ENCODE data around the gene ASB7. TPM values are rescaled to one million over a fixed set of nuclear protein-coding genes. Genes with fewer than 3 reads are reported as not detected.

Gene ASB7
- total RNA-seq, 1 experiment from 2014 or later: 12.9 TPM

GRCh38 chr15:100680726-100681125, 78.3 kb downstream of the ASB7 start (continued):
- TF ChIP-seq E2F1 (CRISPR knock-in tag; IDR thresholded peaks at IDR 0.05): no peak
- TF ChIP-seq ERG (CRISPR knock-in tag; IDR thresholded peaks at IDR 0.05): no peak

- DNase-seq (ENCODE audit: low spot score): no peak
Observed at GRCh38 chr15:100681335-100681746, 79.0 kb downstream of the ASB7 start.

GRCh38 chr15:100682468-100682867, 80.1 kb downstream of the ASB7 start:
- Mint-ChIP-seq H3K4me1 (peaks cover under 1% of the 10 kb centered on the region; the same call in 1 of the 2 replicates), H3K27ac (no peak overlapping the region), H3K4me3 (no peak overlapping the region), H3K9me3 (peaks cover 42% of the 10 kb centered on the region), H3K36me3 (peaks cover 24% of the 10 kb centered on the region), H3K27me3 (ENCODE audit: low read depth) (peaks cover 4% of the 10 kb centered on the region; the same call in 1 of the 2 replicates)
- CTCF ChIA-PET: no interaction called here
- POLR2A ChIA-PET: no interaction called here
- no peak for ATAC-seq
- no peak for DNase-seq (ENCODE audit: low spot score)
- TF ChIP-seq ZNF423 (CRISPR knock-in tag; IDR thresholded peaks at IDR 0.05) (no peak), E2F1 (CRISPR knock-in tag; IDR thresholded peaks at IDR 0.05) (no peak), EMX1 (CRISPR knock-in tag; IDR thresholded peaks at IDR 0.05) (no peak), NFYB (CRISPR knock-in tag; conservative IDR thresholded peaks at IDR 0.05; ENCODE audit: low read depth) (no peak), RELA (CRISPR knock-in tag; IDR thresholded peaks at IDR 0.05; ENCODE audit: borderline replicate concordance) (no peak), MXD4 (CRISPR knock-in tag; IDR thresholded peaks at IDR 0.05; ENCODE audit: borderline replicate concordance) (no peak), ELF4 (CRISPR knock-in tag; IDR thresholded peaks at IDR 0.05; ENCODE audit: low read depth) (no peak), E2F4 (CRISPR knock-in tag; IDR thresholded peaks at IDR 0.05; ENCODE audit: borderline replicate concordance, low read depth) (no peak)

More at GRCh38 chr15:100681335-100681746, 79.0 kb downstream of the ASB7 start:
- Mint-ChIP-seq H3K27me3 (ENCODE audit: low read depth) (peaks cover 9% of the 10 kb centered on the region), H3K4me1 (no peaks in the 10 kb centered on the region), H3K9me3 (peaks cover 45% of the 10 kb centered on the region), H3K4me3 (no peak overlapping the region), H3K27ac (no peak overlapping the region), H3K36me3 (peaks cover 24% of the 10 kb centered on the region)
- TF ChIP-seq NR2C2 (CRISPR knock-in tag; IDR thresholded peaks at IDR 0.05) (no peak), ZNF671 (CRISPR knock-in tag; IDR thresholded peaks at IDR 0.05) (no peak), ATF1 (CRISPR knock-in tag; IDR thresholded peaks at IDR 0.05) (no peak), CDX4 (CRISPR knock-in tag; IDR thresholded peaks at IDR 0.05; ENCODE audit: borderline replicate concordance) (no peak), RORB (CRISPR knock-in tag; IDR thresholded peaks at IDR 0.05) (no peak), AR (CRISPR knock-in tag; IDR thresholded peaks at IDR 0.05) (no peak), ZNF121 (CRISPR knock-in tag; IDR thresholded peaks at IDR 0.05) (no peak), GRHL2 (CRISPR knock-in tag; IDR thresholded peaks at IDR 0.05; ENCODE audit: insufficient replicate concordance, severe bottlenecking) (no peak), HMGXB4 (CRISPR knock-in tag; IDR thresholded peaks at IDR 0.05) (no peak)
- ChIA-PET POLR2A (no interaction called here), CTCF (no interaction called here)
- no peak for ATAC-seq

Data from WTC11 (cell line).